ENCODE measurements around the gene GIT1. TPM values are rescaled to one million over a fixed set of nuclear protein-coding genes. Genes with fewer than 3 reads are reported as not detected.

GIT1 gene
- total and polyA plus RNA-seq, 2 of the 13 experiments (the other 11 are each of a cell fraction or from before 2014, with no cell fraction given), result 14.2 to 30.8 TPM

DNA sequence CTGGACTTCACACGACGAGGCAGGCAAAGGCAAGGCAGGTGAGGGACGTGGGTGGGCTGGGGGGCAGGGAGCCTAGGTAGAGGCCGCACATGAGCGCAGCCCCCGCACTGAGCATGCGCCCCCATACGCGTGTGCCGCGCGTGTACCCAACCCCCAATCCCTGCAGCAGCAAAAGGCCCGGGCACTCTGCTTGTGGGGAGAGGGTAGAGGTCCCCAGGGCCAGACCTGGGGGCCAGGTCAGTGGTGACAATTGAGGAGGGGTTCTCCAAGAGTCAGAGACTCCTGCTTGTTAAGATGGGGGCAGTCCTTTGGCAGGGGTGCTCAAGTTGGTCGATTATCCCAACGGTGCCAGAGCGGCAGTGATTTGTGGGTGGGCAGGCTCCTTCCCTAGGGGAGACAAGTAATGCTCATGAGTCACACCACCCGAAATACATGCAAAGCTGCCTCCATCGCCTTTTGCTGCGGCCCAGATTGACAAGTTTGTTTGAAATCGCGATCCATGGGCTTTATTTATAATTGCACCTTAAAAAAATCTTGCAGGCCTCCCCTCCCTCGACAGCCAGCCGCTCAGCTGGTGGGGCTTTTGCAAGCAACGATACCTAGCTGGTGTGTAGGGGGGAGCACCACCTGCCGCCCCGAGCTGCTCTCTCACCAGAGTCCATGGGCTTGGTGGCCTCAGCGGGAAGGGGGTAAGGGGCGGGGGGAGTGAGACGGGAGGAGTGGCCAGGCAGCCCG lies 1.1 kb upstream of the GIT1 start:
- ChIA-PET CTCF (ENCODE audit: low intra/inter-chr PET ratio, low total read pairs) (interaction anchor here (1.6 to 3.1 kb wide), 3 partner anchors 10 to 221 kb away, joined by 5 to 39 read pairs (median 10); no protein-coding TSS in a partner anchor), POLR2A (interaction anchor here (0.9 to 3.0 kb wide), 6 partner anchors 16 to 200 kb away, joined by 3 to 23 read pairs (median 6); partner anchors contain the start of genes ABHD15 and TAOK1)
- Histone ChIP-seq H3K4me3 (replicated peaks in 1 of 3; ENCODE audit: insufficient read depth in 1 of 3, low read depth in 2 of 3, low read length in 3 of 3) (peak overlapping the region; percentile 70 to 91 (median 89); a peak in 5 of 6 replicates), H3K4me1 (ENCODE audit: insufficient read depth, low read length) (peaks cover 59% of the 10 kb centered on the region), H3K9me3 (ENCODE audit: low read length) (no peaks in the 10 kb centered on the region), H3K79me2 (ENCODE audit: insufficient read depth, low read length) (peaks cover 23% of the 10 kb centered on the region), H3K27ac (ENCODE audit: extremely low read length, insufficient read depth, low read length) (peak overlapping the region; percentile 62), H2AFZ (ENCODE audit: low read length) (peak overlapping the region; percentile 66), H4K20me1 (ENCODE audit: insufficient read depth, low read length) (peaks cover 14% of the 10 kb centered on the region; the same call in 1 of the 2 replicates), H3K27me3 (ENCODE audit: control insufficient read depth in 1 of 2, insufficient read depth in 2 of 2, low read length in 2 of 2) (peaks cover 1 to 17% of the 10 kb centered on the region in 2 experiments; a peak in 3 of 5 replicates), H3K4me2 (ENCODE audit: low read depth, low read length) (peak overlapping the region; percentile 89), H3K9ac (ENCODE audit: insufficient read depth, low read depth, low read length) (peak overlapping the region; percentile 72), H3K36me3 (replicated peaks in 1 of 2; ENCODE audit: control insufficient read depth in 1 of 2, insufficient read depth in 2 of 2, low read length in 2 of 2) (no peaks in the 10 kb centered on the region)
- no peak for FAIRE-seq
- ATAC-seq, result peak; percentile 40
- no peak for DNase-seq (ENCODE audit: low spot score)
- no TSS peak for BruUV-seq (replicated peaks)
- WGBS (ENCODE audit: low lambda C conversion rate), result 3% methylated on average over 17 of the region's 30 CpGs
- intact Hi-C loops (cut with micrococcal nuclease; ENCODE audit: unreplicated experiment), result loop anchor here (1.0 to 10.0 kb wide), 3 partner anchors 10 to 216 kb away; no protein-coding TSS in a partner anchor
- in situ Hi-C loops (cut with HindIII; ENCODE audit: extremely low pct_ligation_motif_present, low pct_unique_long_range_greater_than_20kb), result no loop called here
- TF ChIP-seq AKAP8 (CRISPR knock-in tag; IDR thresholded peaks at IDR 0.05) (no peak), FOXK2 (IDR thresholded peaks at IDR 0.05) (no peak), SIN3A (IDR thresholded peaks at IDR 0.05; ENCODE audit: borderline replicate concordance, low read depth, low read length) (0 out of 2 replicates have a peak, but pooled peaks have one; percentile 36), ZNF766 (CRISPR knock-in tag; IDR thresholded peaks at IDR 0.05; ENCODE audit: borderline replicate concordance) (no peak), BORCS8-MEF2B (CRISPR knock-in tag; IDR thresholded peaks at IDR 0.05) (peak; percentile 7; the same call in 1 of the 2 replicates), SP5 (CRISPR knock-in tag; IDR thresholded peaks at IDR 0.05; ENCODE audit: borderline replicate concordance, low read depth) (no peak), RFXAP (CRISPR knock-in tag; IDR thresholded peaks at IDR 0.05; ENCODE audit: borderline replicate concordance) (no peak), ZNF776 (CRISPR knock-in tag; IDR thresholded peaks at IDR 0.05) (no peak), KDM5A (IDR thresholded peaks at IDR 0.05; ENCODE audit: borderline replicate concordance, low read length) (no peak), ZNF350 (CRISPR knock-in tag; IDR thresholded peaks at IDR 0.05; ENCODE audit: borderline replicate concordance, low read depth) (0 out of 2 replicates have a peak, but pooled peaks have one; percentile 8), ZFP41 (CRISPR knock-in tag; IDR thresholded peaks at IDR 0.05; ENCODE audit: borderline replicate concordance) (no peak), ZNF232 (CRISPR knock-in tag; IDR thresholded peaks at IDR 0.05; ENCODE audit: borderline replicate concordance) (peak; percentile 72; the same call in 1 of the 2 replicates)
- TF ChIP-seq, protein P1, sequence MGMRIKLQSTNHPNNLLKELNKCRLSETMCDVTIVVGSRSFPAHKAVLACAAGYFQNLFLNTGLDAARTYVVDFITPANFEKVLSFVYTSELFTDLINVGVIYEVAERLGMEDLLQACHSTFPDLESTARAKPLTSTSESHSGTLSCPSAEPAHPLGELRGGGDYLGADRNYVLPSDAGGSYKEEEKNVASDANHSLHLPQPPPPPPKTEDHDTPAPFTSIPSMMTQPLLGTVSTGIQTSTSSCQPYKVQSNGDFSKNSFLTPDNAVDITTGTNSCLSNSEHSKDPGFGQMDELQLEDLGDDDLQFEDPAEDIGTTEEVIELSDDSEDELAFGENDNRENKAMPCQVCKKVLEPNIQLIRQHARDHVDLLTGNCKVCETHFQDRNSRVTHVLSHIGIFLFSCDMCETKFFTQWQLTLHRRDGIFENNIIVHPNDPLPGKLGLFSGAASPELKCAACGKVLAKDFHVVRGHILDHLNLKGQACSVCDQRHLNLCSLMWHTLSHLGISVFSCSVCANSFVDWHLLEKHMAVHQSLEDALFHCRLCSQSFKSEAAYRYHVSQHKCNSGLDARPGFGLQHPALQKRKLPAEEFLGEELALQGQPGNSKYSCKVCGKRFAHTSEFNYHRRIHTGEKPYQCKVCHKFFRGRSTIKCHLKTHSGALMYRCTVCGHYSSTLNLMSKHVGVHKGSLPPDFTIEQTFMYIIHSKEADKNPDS (CRISPR knock-in tag; IDR thresholded peaks at IDR 0.05), result no peak
- TF ChIP-seq, protein P2, sequence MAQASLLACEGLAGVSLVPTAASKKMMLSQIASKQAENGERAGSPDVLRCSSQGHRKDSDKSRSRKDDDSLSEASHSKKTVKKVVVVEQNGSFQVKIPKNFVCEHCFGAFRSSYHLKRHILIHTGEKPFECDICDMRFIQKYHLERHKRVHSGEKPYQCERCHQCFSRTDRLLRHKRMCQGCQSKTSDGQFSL (CRISPR knock-in tag; IDR thresholded peaks at IDR 0.05), result no peak; the same call in 1 of the 2 replicates
- TF ChIP-seq, protein P3, sequence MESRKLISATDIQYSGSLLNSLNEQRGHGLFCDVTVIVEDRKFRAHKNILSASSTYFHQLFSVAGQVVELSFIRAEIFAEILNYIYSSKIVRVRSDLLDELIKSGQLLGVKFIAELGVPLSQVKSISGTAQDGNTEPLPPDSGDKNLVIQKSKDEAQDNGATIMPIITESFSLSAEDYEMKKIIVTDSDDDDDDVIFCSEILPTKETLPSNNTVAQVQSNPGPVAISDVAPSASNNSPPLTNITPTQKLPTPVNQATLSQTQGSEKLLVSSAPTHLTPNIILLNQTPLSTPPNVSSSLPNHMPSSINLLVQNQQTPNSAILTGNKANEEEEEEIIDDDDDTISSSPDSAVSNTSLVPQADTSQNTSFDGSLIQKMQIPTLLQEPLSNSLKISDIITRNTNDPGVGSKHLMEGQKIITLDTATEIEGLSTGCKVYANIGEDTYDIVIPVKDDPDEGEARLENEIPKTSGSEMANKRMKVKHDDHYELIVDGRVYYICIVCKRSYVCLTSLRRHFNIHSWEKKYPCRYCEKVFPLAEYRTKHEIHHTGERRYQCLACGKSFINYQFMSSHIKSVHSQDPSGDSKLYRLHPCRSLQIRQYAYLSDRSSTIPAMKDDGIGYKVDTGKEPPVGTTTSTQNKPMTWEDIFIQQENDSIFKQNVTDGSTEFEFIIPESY (CRISPR knock-in tag; IDR thresholded peaks at IDR 0.05), result no peak
- TF ChIP-seq, protein P4, sequence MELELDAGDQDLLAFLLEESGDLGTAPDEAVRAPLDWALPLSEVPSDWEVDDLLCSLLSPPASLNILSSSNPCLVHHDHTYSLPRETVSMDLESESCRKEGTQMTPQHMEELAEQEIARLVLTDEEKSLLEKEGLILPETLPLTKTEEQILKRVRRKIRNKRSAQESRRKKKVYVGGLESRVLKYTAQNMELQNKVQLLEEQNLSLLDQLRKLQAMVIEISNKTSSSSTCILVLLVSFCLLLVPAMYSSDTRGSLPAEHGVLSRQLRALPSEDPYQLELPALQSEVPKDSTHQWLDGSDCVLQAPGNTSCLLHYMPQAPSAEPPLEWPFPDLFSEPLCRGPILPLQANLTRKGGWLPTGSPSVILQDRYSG (CRISPR knock-in tag; IDR thresholded peaks at IDR 0.05), result 0 out of 2 replicates have a peak, but pooled peaks have one; percentile 72
- TF ChIP-seq, protein P5, sequence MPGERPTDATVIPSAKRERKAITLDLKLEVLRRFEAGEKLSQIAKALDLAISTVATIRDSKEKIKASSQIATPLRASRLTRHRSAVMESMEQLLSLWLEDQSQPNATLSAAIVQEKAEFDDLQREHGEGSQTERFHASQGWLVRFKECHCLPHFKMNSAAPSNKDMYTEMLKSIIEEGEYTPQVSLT (CRISPR knock-in tag; IDR thresholded peaks at IDR 0.05; ENCODE audit: borderline replicate concordance, low read depth), result no peak
